Transverse colon (tissue), 4 donors: Measurements from ENCODE around the gene ACAD8. TPM values are rescaled to one million over a fixed set of nuclear protein-coding genes. Genes with fewer than 3 reads are reported as not detected.

Experiments used
- DNase-seq: peaks from one replicate; pipeline ENCODE4 v3.0.0-alpha.2; 2019
- H3K27ac ChIP-seq, 4 donors: fragments of 200-600 bp; sonication (generic); 2 replicates each; pipeline ENCODE4 v1.5.1; 2016 to 2018; ENCODE audit warnings: inconsistent platforms in 4 of 4
- H3K27me3 ChIP-seq: fragments of 200-600 bp; sonication (generic); 2 replicates; pipeline ENCODE4 v1.5.1; 2017; ENCODE audit warnings: inconsistent platforms
- H3K36me3 ChIP-seq, 4 donors: fragments of 200-600 bp; sonication (generic); 2 replicates each; pipeline ENCODE4 v1.5.1; 2017 to 2019; ENCODE audit warnings: inconsistent platforms in 4 of 4
- H3K4me1 ChIP-seq, 4 donors: fragments of 200-600 bp; sonication (generic); 2 replicates each; pipeline ENCODE4 v1.5.1; 2017 to 2020; ENCODE audit warnings: inconsistent platforms in 4 of 4
- H3K4me3 ChIP-seq, 4 donors: fragments of 200-600 bp; sonication (generic); 1 replicate in 1 of 4; 2 replicates in 3 of 4; pipeline versions ENCODE4 v1.5.1 to v1.6.1; 2017 to 2019; ENCODE audit warnings: inconsistent platforms in 4 of 4
- H3K9me3 ChIP-seq, 2 donors: fragments of 200-600 bp; sonication (generic); 2 replicates each; pipeline ENCODE4 v1.5.1; 2017 to 2019; ENCODE audit warnings: inconsistent platforms in 2 of 2
- EP300 ChIP-seq: sonication (generic); formaldehyde crosslinking; IDR thresholded peaks from one replicate; pipeline ENCODE4 v1.6.1; 2017; ENCODE audit warnings: antibody characterized with exemption, low read depth
- POLR2A ChIP-seq: fragments of 450-650 bp; IDR thresholded peaks from one replicate; pipeline ENCODE4 v1.6.1; 2016; ENCODE audit warnings: antibody characterized with exemption, mild to moderate bottlenecking, moderate library complexity
- POLR2AphosphoS5 ChIP-seq, 3 donors: sonication (generic); formaldehyde crosslinking; IDR thresholded peaks; one replicate each; pipeline ENCODE4 v1.6.1; 2016; ENCODE audit warnings: antibody characterized with exemption in 3 of 3
- WGBS, 2 donors: methylation state at CpG; one replicate each; pipeline ENCODE4 v1.1.5; 2018; ENCODE audit warnings: low coverage in 1 of 2; 5-methylcytosine and 5-hydroxymethylcytosine counted together
- in situ Hi-C, 4 donors: fragments of 200-750 bp; cut with MboI; loops; one replicate each; pipeline versions ENCODE4 v1.15.0 to v1.15.1; 2017; ENCODE audit warnings: low sequenced_read_pairs in 3 of 4, low pct_ligation_motif_present in 1 of 4, low pct_unique_long_range_greater_than_20kb in 1 of 4
- intact Hi-C: fragments of 100-400 bp; cut with DNase I; formaldehyde crosslinking; loops from one replicate; pipeline ENCODE4 v1.15.1; 2023; ENCODE audit warnings: low total_unique reads
- total RNA-seq, 4 donors: library from RNA; depleted of rRNA; stranded (reverse); fragments of >200 nt; gene quantifications; one replicate each; pipeline ENCODE4 v1.1.0, GENCODE V29; 2016
- TF ChIP-seq, protein P1 (sequence below), 5 experiments: fragments of 200-600 bp in 3 of 5; fragments of 450-650 bp in 2 of 5; sonication (generic) in 3 of 5; IDR thresholded peaks; 1 replicate in 2 of 5; 2 replicates in 3 of 5; pipeline ENCODE4 v1.5.1; 2016 to 2017; ENCODE audit warnings: antibody characterized with exemption in 5 of 5, inconsistent platforms in 3 of 5, mild to moderate bottlenecking in 2 of 5, moderate library complexity in 1 of 5

The ACAD8 gene
- total RNA-seq, 4 donors from 2014 or later = 34.8 to 59.1 (median 45.7) TPM

DNA sequence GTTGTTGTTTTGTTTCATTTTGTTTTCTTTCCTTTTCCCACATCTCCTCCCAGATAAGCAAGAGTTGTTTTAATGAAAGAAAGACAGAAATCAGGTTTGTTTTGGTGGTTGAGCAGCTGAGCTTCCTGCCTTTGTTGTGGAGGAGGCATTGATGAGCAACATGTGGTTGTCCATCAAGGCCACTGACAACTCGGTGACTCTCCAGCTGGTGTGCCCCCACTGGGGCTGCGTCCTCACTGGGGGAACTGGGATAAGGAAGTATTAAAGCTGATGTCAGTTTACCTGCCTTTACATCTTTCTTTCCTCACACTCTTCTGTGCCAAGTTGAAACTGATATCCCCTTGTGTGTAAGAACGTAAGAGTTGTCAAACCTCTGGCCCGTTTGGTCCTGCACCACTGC lies 23.0 kb upstream of the ACAD8 start:
- no peak for DNase-seq
- Histone ChIP-seq H3K27ac (no peak overlapping the region), H3K4me1 (peaks cover 0 to 33% (median 20%) of the 10 kb centered on the region in 4 donors), H3K27me3 (no peaks in the 10 kb centered on the region), H3K36me3 (no peaks in the 10 kb centered on the region), H3K9me3 (no peaks in the 10 kb centered on the region), H3K4me3 (no peak overlapping the region)
- no peak for TF ChIP-seq POLR2AphosphoS5 (IDR thresholded peaks at IDR 0.05)
- no peak for TF ChIP-seq EP300
- TF ChIP-seq, protein P1, sequence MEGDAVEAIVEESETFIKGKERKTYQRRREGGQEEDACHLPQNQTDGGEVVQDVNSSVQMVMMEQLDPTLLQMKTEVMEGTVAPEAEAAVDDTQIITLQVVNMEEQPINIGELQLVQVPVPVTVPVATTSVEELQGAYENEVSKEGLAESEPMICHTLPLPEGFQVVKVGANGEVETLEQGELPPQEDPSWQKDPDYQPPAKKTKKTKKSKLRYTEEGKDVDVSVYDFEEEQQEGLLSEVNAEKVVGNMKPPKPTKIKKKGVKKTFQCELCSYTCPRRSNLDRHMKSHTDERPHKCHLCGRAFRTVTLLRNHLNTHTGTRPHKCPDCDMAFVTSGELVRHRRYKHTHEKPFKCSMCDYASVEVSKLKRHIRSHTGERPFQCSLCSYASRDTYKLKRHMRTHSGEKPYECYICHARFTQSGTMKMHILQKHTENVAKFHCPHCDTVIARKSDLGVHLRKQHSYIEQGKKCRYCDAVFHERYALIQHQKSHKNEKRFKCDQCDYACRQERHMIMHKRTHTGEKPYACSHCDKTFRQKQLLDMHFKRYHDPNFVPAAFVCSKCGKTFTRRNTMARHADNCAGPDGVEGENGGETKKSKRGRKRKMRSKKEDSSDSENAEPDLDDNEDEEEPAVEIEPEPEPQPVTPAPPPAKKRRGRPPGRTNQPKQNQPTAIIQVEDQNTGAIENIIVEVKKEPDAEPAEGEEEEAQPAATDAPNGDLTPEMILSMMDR (IDR thresholded peaks at IDR 0.05) = no peak
- TF ChIP-seq POLR2A = no peak
- intact Hi-C loops = no loop called here
- in situ Hi-C loops = no loop called here
- WGBS, 2 donors = 81 to 85% methylated on average over 4 of the region's 4 CpGs

DNA sequence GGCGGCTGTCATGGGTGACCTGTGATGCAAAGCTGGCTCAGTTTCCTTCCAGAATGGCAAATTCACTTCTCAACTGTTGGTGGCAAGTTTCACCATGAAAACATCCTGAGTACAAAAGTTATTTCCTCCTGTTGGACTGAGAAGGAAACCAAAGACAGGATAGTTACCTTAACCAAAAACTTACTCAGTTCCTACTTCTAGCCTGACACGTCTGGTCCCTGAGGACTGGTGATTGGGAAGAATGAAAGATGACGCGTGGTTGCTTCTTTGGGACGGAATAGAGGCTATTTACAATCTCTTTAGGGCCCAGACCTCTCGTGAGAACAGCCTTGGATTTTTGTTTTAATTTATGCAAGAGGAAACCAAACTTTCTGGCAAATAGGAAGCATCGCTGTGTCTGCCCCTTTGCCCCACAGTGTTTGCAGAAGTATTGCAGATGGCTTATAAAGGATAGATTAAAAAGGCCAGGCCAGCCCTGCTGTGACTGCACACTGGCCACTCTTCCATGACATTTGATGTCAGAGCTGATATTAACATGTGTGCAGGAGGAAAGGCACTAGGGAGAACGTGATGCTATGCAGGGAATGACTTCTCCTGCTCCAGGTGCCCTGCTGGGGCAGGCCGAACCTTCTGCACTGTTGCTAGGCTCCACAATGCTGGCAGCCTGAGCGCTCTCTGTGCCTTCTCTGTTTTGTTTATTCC lies 21.3 kb upstream of the ACAD8 start:
- Histone ChIP-seq H3K9me3 (no peaks in the 10 kb centered on the region), H3K27me3 (no peaks in the 10 kb centered on the region), H3K27ac (no peak overlapping the region), H3K4me1 (peaks cover 0 to 16% (median 3%) of the 10 kb centered on the region in 4 donors), H3K36me3 (peaks cover 0 to 7% (median 0%) of the 10 kb centered on the region in 4 donors), H3K4me3 (no peak overlapping the region)
- in situ Hi-C loops (no loop called here), intact Hi-C loops (no loop called here)
- 72 to 83% methylated on average over 7 to 10 of the region's 10 CpGs for WGBS, 2 donors
- no peak for TF ChIP-seq POLR2AphosphoS5 (IDR thresholded peaks at IDR 0.05)
- no peak for TF ChIP-seq EP300
- TF ChIP-seq, protein P1 (IDR thresholded peaks at IDR 0.05) = no peak
- no peak for TF ChIP-seq POLR2A
- no peak for DNase-seq

DNA sequence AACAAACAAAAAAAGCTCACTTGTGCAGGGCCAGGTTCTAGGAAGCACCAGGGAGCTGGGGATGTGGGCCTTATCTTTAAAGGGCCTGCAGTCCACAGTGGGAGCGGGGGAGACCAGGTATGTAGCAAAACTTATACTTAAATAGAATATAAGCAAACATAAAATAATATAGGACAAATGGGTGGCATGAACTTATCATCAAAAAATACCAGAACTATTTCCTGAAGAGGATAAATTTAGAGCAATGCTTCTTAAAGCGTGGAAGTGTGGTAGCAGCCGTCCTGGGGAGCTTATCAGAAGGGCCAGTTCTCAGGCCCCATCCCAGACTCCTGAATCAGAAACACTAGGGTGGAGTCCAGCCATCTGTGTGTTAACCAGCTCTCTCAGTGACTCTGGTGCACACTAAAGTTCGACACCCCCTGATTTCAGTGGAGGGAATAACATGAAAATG lies 19.6 kb upstream of the ACAD8 start:
- TF ChIP-seq POLR2AphosphoS5 (IDR thresholded peaks at IDR 0.05) (no peak), EP300 (no peak), POLR2A (no peak)
- TF ChIP-seq, protein P1 (IDR thresholded peaks at IDR 0.05) = no peak
- Histone ChIP-seq H3K9me3 (no peaks in the 10 kb centered on the region), H3K4me3 (no peak overlapping the region), H3K4me1 (peaks cover 0 to 10% (median 0%) of the 10 kb centered on the region in 4 donors), H3K27me3 (no peaks in the 10 kb centered on the region), H3K36me3 (peaks cover 0 to 7% (median under 1%) of the 10 kb centered on the region in 4 donors), H3K27ac (no peak overlapping the region)
- intact Hi-C loops (no loop called here), in situ Hi-C loops (no loop called here)
- DNase-seq = no peak
- 83 to 87% methylated on average over 1 to 4 of the region's 4 CpGs for WGBS, 2 donors

DNA sequence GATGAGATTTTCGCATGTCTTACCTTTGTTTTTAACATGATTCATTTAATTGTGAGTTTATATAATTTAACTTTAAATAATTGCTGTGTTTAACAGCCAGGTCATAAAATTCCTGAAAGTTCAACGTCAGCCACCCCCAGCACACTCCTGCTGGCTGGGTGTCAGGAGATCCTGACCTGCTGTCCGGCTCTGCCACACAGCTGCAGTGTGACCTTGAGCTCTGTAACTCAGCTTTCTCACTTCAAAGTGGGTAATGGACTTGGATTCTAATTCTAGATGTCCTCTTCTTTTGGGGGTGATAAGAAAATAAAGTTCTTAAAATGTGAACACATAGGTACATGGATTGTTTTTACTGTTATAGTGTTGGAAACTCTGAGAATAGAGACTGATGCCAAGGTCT lies 18.0 kb upstream of the ACAD8 start:
- in situ Hi-C loops = no loop called here

More for the DNA sequence above, 18.0 kb upstream of the ACAD8 start:
- peaks cover 0 to 12% (median 4%) of the 10 kb centered on the region in 4 donors for H3K36me3 ChIP-seq
- DNase-seq = no peak
- H3K9me3 ChIP-seq = no peaks in the 10 kb centered on the region
- peaks cover 0 to 5% (median 0%) of the 10 kb centered on the region in 4 donors for H3K4me1 ChIP-seq
- 80% methylated on average over 3 of the region's 3 CpGs; no CpG with 5 or more reads in 1 of the 2 donors for WGBS, 2 donors
- TF ChIP-seq POLR2A (no peak), EP300 (no peak), POLR2AphosphoS5 (IDR thresholded peaks at IDR 0.05) (no peak)
- TF ChIP-seq, protein P1 (IDR thresholded peaks at IDR 0.05) = no peak
- H3K27me3 ChIP-seq = no peaks in the 10 kb centered on the region
- no peak overlapping the region for H3K27ac ChIP-seq
- no peak overlapping the region for H3K4me3 ChIP-seq
- intact Hi-C loops = no loop called here
